GM18861 (cell line): ENCODE results near the gene GRIP2.

Experiments used
- ATAC-seq: cut with Tn5 transposase; IDR thresholded peaks from one replicate; pipeline ENCODE4 v1.9.1; 2021; ENCODE audit not compliant: unreplicated experiment

Gene GRIP2

DNA sequence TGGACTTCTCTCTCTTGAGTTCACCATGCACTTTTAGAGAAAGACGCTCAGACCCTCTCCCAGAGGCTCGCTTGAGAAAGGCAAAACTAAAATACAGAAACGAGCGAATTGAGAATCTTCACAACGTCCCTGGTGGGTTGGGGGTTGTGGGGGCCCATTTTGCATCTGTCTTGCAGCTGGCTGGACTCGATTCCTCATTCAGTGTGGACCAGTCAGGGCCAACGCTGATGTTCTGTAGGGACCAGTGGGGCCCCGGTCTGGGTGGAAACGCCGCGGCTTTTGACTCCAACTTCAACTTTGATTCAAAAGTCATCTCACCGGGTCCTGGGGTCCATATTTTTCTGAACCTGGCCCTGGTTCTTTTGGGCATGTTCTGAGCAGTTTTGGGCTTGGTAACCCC lies 69.7 kb downstream of the GRIP2 start:
- ATAC-seq = no peak

- ATAC-seq = no peak
Measured at GRCh38 chr3:14468621-14468981, 71.5 kb downstream of the GRIP2 start.

DNA sequence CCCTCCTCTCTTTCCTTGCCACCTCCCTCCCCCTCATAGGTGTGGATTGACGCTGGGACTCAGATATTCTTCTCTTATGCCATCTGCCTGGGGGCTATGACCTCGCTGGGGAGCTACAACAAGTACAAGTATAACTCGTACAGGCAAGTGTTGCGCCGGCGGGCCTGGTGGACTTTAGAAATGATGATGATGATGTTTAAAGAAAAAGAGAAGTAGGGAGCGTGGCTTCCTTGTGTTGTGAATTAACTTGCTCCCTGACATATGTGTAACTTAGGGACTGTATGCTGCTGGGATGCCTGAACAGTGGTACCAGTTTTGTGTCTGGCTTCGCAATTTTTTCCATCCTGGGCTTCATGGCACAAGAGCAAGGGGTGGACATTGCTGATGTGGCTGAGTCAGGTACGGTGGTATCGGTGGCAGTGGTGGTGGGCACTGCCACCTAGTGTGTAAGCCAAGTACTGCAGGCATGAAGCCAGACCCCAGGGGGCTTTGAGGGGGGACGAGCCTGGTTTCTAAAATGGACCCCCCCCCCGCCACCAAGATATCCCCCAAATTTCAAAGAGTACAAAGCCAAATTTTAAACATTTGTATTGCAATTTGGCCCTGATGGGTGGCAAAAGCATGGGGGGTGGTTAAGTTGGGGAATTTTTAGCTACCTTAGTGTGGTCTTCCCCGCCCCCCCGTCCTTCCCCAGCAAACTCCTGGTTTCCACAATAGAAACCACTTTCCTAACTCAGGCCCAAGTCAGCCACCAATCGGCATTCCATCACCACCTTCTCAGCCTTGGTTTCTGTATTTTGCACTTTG lies 72.1 kb downstream of the GRIP2 start:
- ATAC-seq = no peak

DNA sequence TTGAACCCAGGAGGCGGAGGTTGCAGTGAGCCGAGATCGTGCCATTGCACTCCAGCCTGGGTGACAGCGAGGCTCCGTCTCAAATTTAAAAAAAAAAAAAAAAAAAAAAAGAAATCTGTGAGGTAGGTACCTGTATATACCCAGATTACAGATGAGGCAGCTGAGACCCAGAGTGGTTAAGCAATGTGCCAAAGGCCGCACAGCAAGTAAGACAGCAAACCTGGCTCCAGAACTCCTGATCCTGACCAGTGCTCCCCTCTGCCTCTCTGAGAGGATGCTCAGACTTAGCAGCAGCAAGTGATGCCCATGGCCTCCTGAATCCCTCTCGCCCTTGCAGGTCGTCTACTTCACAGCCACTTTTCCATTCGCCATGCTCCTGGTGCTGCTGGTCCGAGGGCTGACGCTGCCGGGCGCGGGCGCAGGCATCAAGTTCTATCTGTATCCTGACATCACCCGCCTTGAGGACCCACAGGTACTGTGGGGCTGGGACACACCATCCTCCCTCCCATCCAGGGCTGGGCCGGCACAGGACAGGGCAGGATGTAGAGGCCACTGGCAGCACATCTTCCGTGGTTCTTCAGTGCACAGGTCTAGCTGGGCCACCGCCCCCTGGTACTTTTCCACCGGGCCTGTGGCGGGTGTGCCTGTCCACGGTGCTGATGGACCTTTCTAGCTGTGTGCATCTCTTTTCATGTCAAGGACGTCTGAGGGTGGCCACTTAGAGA lies 73.8 kb downstream of the GRIP2 start:
- no peak for ATAC-seq

DNA sequence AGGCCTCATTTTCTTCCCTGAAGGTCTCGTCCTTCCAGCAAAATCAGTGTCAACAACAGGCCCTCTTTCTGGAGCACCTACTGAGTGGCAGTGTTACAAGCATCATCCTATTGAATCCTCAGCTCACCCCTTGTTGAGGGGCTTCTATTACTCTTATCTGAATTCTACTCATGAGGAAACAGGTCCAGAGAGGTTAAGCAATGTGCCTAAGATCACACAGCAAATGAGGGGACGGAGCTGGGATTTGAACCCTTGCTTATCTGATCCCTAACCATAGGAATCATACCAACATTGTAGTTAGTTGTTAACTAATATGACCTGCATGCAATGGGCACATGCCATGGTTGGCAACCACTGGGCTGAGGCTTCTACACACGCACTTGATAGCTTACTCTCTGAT lies 74.7 kb downstream of the GRIP2 start:
- ATAC-seq = no peak

DNA sequence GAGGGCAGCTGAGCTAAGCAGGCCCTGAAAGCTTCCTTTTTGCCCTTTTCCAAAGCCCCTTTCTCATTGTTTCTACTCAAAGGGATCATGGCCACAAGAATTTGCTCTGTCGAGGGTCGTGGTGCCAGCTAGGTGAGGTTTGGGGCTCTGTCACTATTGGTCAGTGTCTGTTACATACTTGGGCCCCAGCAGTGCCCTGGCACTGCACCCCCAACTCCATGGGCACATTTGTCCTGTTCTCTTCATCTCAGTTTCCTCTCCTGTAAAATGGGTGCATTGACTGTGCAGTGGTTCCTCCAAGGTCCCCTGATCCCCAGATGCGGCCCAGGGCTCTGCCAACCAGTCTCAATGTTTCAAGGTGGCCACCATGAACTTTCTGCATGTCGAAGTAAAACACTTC lies 75.6 kb downstream of the GRIP2 start:
- ATAC-seq = no peak

- ATAC-seq = no peak
Measured at GRCh38 chr3:14464141-14464465, 76.0 kb downstream of the GRIP2 start.

DNA sequence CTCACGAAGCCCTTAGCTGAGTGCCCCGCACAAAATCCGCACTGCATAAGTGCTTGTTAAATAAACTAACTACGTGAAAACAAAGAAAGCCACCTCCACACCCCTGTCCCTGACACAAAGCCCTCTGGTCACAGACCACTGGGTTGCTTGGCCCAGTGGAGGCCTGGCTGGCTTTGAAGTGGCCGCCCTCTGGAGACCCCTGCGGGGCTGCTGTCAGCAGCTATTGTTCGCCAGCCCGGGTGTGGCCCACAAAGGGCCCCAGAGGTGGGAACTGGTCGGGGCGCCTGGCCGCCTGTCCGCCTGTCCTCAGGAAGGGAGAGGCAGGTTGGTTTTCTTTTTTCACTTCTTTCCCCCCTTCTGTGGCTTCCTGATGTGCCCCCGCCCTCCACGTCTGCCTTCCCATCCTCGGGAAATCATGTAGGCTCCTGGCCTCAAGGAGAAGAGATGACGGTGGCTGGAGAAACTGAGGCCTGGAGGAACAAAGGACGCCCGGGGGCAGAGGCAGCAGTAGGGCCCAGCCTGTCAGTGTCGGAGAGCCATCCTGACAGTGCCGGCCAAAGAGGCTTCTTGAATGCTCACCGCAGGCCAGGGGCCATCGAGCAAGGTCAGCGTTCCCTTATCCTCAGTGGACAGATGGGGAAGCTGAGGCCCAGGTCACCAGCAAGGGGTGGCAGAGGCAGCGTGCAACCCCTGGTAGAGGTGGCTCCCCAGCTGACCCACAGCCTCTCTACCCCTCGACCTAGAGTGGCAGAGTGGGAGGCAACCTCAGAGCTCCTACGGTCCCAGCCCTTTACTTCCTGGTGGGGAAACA lies 76.6 kb downstream of the GRIP2 start:
- no peak for ATAC-seq

- no peak for ATAC-seq
Measured at GRCh38 chr3:14462738-14463137, 77.4 kb downstream of the GRIP2 start.

DNA sequence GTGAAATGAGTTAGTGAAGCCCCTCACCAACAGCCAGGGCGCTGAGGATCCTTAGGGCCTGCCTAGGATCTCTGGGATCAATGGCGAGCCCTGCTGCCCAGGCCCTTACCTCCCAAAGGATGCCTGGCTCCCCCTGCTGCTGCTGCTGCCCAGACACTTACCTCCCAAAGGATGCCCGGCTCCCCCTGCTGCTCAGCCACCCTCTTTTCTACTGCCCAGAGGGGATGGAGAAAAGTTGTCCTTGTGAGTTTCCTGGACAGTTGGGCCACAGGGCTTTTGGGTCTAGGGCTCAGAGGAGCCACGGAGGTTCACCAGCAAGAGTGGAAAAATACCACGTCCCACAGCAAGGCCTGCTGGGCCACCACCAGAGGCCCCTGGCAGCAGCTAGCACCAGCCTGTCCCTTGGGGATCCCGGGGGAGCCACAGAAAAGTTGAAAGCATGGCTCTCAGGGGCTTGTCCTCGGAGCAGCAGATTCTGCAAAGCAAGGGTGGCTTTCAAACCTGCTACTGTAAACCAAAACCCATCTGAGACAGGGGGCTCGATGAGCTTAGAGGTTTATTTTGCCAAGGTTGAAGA lies 78.3 kb downstream of the GRIP2 start:
- ATAC-seq = no peak

- no peak for ATAC-seq
Measured at GRCh38 chr3:14461006-14461747, 79.0 kb downstream of the GRIP2 start.

DNA sequence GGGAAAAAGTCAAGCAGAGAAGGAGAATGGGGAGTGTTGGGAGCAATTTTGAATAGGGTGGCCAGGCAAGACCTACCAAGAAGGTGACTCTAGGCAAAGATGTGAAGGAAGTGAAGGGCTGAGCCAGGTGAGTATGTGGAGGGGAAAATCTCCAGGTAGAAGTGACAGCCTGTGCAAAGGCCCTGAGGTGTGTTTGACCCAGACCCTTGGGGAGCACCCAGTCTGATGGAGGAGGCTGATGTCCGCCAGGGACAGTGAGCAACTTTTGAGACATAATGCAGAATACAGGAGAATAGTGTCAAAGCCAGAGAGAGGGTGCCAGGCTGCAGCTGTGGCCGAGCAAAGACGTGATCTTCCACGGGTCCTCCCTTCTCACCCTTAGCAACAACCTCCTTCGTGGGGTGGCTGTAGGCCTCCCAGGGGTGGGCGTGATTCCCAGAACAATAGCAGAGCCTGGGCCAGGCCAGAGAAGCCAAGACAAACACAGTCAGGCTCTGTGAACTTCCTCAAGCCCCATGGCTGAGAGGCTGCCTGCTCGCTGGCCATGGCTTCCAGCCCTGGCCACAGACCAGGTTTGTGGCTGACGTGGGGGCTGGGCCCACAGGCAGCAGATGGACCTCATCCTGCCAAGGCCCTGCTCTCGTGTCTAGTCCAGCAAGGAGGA lies 79.7 kb downstream of the GRIP2 start:
- ATAC-seq = no peak

DNA sequence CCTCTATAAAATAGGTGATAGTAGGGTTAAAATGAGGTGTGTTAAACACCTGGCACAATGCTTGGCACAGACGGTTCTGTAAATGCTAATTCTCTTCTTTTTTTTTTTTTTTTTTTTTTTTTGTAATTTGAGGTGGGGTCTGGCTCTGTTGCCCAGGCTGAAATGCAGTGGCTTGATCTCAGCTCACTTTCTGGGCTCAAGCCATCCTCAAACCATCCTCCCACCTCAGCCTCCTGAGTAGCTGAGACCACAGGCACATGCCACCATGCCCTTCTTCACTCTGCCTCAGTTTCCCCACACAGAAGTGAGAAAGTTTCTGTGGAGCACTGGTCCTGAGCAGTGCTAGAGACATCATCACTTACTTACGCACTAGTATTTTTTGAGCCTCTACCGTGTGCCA lies 80.4 kb downstream of the GRIP2 start:
- ATAC-seq = no peak

GRCh38 chr3:14459384-14459783 lies 80.8 kb downstream of the GRIP2 start:
- ATAC-seq = no peak

- peak; percentile 72 for ATAC-seq
Measured at GRCh38 chr3:14458434-14459275, 81.5 kb downstream of the GRIP2 start.

DNA sequence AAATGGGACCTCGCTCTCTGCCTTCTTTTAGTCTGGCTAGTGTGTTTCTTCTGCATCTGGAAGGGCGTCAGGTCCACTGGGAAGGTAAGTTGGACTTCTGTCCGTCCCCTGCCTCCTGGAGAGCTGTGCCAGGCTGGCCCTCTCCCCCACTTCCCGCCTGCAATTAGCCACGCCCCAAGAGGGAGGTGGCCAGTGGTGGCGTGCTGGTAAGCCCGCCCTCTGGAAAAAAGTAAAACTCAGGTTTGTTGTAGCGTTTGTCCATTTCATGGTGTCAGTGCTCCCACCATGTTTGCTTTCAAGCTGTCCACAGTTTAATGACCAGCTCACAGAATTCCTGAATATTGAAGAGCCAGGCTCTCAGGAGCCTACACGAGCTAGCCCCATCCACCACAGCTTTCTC lies 82.1 kb downstream of the GRIP2 start:
- ATAC-seq = no peak

DNA sequence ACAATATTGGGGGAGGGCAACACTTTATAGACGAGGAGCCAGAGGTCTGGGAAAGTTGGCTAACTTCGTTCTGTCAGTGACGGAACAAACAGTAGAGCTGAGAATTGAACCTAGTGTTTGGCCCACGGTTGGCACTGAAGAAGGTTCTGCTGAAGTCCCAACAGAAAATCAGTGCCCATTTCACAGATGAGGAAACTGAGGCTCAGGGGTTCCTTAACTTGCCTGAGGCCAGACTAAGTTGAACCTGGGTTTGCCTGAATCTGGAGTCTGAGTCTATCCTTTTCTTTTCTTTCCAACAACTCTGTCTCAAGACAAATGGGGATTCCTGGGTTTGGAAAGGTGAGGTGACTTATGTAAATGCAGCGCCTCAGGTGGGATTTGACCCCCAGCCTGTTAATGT lies 82.7 kb downstream of the GRIP2 start:
- no peak for ATAC-seq

GRCh38 chr3:14456794-14457193 lies 83.3 kb downstream of the GRIP2 start:
- ATAC-seq = no peak

GRCh38 chr3:14455571-14456317 lies 84.4 kb downstream of the GRIP2 start:
- ATAC-seq = no peak
